ENCODE measurements around the gene MOV10. TPM values are rescaled to one million over a fixed set of nuclear protein-coding genes. Genes with fewer than 3 reads are reported as not detected.

MOV10 gene
- total RNA-seq, 2 experiments from 2014 or later: 80.6 to 89.3 TPM

DNA sequence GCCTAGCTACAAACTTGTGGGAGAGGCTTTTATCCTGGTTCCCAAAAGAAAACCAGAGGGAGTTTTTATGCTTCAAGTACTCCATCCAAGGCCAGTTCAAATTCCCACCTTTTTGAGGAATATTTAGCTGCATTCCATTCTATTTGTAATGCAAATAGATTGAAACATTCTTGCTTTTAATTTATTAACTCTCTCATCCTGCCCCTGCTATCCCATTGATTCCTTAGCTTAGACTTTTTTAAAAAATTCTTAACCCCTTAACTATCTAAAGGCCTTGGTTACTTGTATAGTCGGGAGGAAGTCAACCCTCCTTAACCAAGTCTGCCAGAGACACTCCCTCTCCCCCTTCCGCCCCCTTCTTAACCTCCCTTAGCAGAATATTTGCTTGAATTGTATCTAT lies 2.5 kb upstream of the MOV10 start:
- TF ChIP-seq, protein P1, sequence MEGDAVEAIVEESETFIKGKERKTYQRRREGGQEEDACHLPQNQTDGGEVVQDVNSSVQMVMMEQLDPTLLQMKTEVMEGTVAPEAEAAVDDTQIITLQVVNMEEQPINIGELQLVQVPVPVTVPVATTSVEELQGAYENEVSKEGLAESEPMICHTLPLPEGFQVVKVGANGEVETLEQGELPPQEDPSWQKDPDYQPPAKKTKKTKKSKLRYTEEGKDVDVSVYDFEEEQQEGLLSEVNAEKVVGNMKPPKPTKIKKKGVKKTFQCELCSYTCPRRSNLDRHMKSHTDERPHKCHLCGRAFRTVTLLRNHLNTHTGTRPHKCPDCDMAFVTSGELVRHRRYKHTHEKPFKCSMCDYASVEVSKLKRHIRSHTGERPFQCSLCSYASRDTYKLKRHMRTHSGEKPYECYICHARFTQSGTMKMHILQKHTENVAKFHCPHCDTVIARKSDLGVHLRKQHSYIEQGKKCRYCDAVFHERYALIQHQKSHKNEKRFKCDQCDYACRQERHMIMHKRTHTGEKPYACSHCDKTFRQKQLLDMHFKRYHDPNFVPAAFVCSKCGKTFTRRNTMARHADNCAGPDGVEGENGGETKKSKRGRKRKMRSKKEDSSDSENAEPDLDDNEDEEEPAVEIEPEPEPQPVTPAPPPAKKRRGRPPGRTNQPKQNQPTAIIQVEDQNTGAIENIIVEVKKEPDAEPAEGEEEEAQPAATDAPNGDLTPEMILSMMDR (IDR thresholded peaks at IDR 0.05): no peak
- POLR2A ChIA-PET: interaction anchor here (0.8 to 4.7 kb wide), 3 partner anchors 32 to 54 kb away, joined by 3 to 134 read pairs (median 46); partner anchors contain the start of genes CAPZA1 and ST7L
- Histone ChIP-seq H3K4me3 (ENCODE audit: low read length) (no peak overlapping the region), H3K36me3 (ENCODE audit: insufficient read depth, low read length) (peaks cover 39% of the 10 kb centered on the region), H3K27ac (ENCODE audit: low read depth in 1 of 2, low read length in 2 of 2) (no peak overlapping the region), H3K4me1 (ENCODE audit: insufficient read depth, low read length) (peaks cover 22% of the 10 kb centered on the region), H3K27me3 (ENCODE audit: control insufficient read depth in 1 of 2, insufficient read depth in 2 of 2, low read length in 2 of 2) (no peaks in the 10 kb centered on the region), H3K9me3 (ENCODE audit: control insufficient read depth in 1 of 2, insufficient read depth in 1 of 2, low read length in 2 of 2) (no peaks in the 10 kb centered on the region)
- DNase-seq: no peak
- intact Hi-C loops (cut with DNase I, micrococcal nuclease): loop anchor here in 1 of 2 experiments (5.0 kb wide), 1 partner anchor 35 kb away; no protein-coding TSS in a partner anchor
- CTCF ChIA-PET: interaction anchor here (1.5 kb wide), 1 partner anchor 25 kb away, joined by 3 read pairs; no protein-coding TSS in a partner anchor
- H3K36me3 Mint-ChIP-seq (ENCODE audit: low read depth): peaks cover 61% of the 10 kb centered on the region
- no peak for ATAC-seq (ENCODE audit: poor library complexity)
- peaks cover 59% of the 10 kb centered on the region for H3K4me1 Mint-ChIP-seq (ENCODE audit: low read depth)
- no peak overlapping the region for H3K4me3 Mint-ChIP-seq
- no peaks in the 10 kb centered on the region for H3K9me3 Mint-ChIP-seq
- no peaks in the 10 kb centered on the region for H3K27me3 Mint-ChIP-seq
- peak overlapping the region; percentile 65 for H3K27ac Mint-ChIP-seq

DNA sequence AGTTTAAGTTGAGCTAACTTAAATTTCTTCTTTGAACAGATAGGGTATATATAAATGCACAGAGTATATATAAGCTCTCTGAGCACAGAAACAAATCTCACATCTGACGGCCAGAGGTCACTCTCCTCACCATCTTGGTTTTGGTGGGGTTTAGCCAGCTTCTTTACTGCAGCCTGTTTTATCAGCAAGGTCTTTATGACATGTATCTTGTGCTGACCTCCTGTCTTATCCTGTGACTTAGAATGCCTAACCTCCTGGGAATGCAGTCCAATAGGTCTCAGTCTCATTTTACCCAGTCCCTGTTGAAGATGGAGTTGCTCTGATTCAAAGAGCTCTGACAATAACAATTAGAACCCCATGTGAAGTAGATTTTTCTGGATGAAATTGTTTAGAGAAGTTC lies 1.6 kb upstream of the MOV10 start:
- Histone ChIP-seq H3K4me3 (ENCODE audit: low read length) (no peak overlapping the region), H3K9me3 (ENCODE audit: control insufficient read depth in 1 of 2, insufficient read depth in 1 of 2, low read length in 2 of 2) (no peaks in the 10 kb centered on the region), H3K27me3 (ENCODE audit: control insufficient read depth in 1 of 2, insufficient read depth in 2 of 2, low read length in 2 of 2) (no peaks in the 10 kb centered on the region), H3K36me3 (ENCODE audit: insufficient read depth, low read length) (peaks cover 30% of the 10 kb centered on the region), H3K4me1 (ENCODE audit: insufficient read depth, low read length) (peaks cover 22% of the 10 kb centered on the region), H3K27ac (ENCODE audit: low read depth in 1 of 2, low read length in 2 of 2) (peak overlapping the region in 1 of 2 donors; percentile 23)
- H3K4me1 Mint-ChIP-seq (ENCODE audit: low read depth): peaks cover 63% of the 10 kb centered on the region
- H3K4me3 Mint-ChIP-seq: peak overlapping the region; percentile 82
- intact Hi-C loops (cut with DNase I, micrococcal nuclease): loop anchor here in 1 of 2 experiments (1.0 to 5.0 kb wide), 2 partner anchors 36 to 55 kb away; no protein-coding TSS in a partner anchor
- no peaks in the 10 kb centered on the region for H3K27me3 Mint-ChIP-seq
- TF ChIP-seq, protein P1 (IDR thresholded peaks at IDR 0.05): no peak
- CTCF ChIA-PET: interaction anchor here (1.1 to 2.7 kb wide), 7 partner anchors 9 to 59 kb away, joined by 3 to 12 read pairs (median 4); partner anchors contain the start of genes CAPZA1 and ST7L
- ATAC-seq (ENCODE audit: poor library complexity) (no peak), DNase-seq (no peak)
- H3K36me3 Mint-ChIP-seq (ENCODE audit: low read depth): peaks cover 53% of the 10 kb centered on the region
- no peaks in the 10 kb centered on the region for H3K9me3 Mint-ChIP-seq
- POLR2A ChIA-PET: interaction anchor here (0.6 to 4.7 kb wide), 6 partner anchors 10 to 282 kb away, joined by 3 to 134 read pairs (median 34); partner anchors contain the start of genes CAPZA1, PPM1J and ST7L
- H3K27ac Mint-ChIP-seq: peak overlapping the region; percentile 65

DNA sequence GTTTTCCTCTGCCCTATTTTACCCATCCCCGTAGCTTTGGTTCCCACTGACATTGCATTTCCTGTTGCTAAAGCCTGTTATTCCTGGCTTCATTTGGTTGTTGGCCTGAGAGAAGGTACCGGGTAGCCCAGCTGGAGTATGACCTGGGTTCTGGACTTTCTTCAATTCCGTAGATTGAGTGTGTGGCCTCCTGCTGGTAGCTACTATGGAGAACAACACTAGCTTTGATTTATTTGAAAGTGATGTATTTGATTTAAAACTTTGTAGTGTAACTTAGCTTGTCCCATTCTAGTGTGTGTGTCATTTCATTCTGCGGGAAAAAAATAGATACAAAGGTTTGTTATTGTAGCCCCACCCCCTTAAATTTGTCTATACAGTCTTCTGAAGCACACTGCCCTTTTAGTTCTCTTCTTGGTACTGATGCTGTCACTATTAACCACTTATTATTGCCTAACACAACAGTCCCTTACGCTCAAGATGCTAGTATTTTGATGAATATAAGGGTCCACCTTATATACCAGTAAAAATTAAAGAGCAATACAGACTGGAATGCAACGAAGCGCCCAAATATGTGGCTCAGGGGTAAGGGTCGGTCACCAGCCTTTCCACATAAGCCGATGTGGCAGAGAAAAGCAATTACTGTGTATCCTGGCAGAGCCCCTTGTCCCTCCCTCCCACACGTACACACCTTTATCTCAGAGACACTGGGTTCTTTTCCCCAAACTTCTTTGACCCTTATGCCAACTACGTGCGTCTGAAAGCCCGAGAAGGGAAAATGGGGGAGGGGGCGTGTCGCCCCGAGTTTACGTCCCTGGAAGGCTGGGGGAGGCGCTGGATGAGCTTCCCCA lies 643 bp upstream of the MOV10 start:
- ChIA-PET POLR2A (interaction anchor here (0.6 to 4.7 kb wide), 15 partner anchors 10 to 399 kb away, joined by 3 to 134 read pairs (median 5); partner anchors contain the start of genes CAPZA1, LRIG2, PPM1J and RHOC), CTCF (interaction anchor here (1.0 to 2.7 kb wide), 14 partner anchors 10 to 283 kb away, joined by 3 to 12 read pairs (median 4); partner anchors contain the start of genes CAPZA1, PPM1J and ST7L)
- no peaks in the 10 kb centered on the region for H3K9me3 ChIP-seq (ENCODE audit: control insufficient read depth in 1 of 2, insufficient read depth in 1 of 2, low read length in 2 of 2)
- H3K27me3 ChIP-seq (ENCODE audit: control insufficient read depth in 1 of 2, insufficient read depth in 2 of 2, low read length in 2 of 2): no peaks in the 10 kb centered on the region
- Mint-ChIP-seq H3K36me3 (ENCODE audit: low read depth) (peaks cover 47% of the 10 kb centered on the region), H3K4me1 (ENCODE audit: low read depth) (peaks cover 65% of the 10 kb centered on the region), H3K27ac (peak overlapping the region; percentile 65), H3K9me3 (no peaks in the 10 kb centered on the region), H3K4me3 (peak overlapping the region; percentile 98), H3K27me3 (no peaks in the 10 kb centered on the region)
- H3K4me3 ChIP-seq (ENCODE audit: low read length): peak overlapping the region; percentile 93
- ATAC-seq (ENCODE audit: poor library complexity): peak; percentile 48
- TF ChIP-seq, protein P1 (IDR thresholded peaks at IDR 0.05): peak; percentile 56
- DNase-seq: peak in 5 of 14 experiments; percentile 9 to 63 (median 34)
- peaks cover 22% of the 10 kb centered on the region for H3K4me1 ChIP-seq (ENCODE audit: insufficient read depth, low read length)
- H3K36me3 ChIP-seq (ENCODE audit: insufficient read depth, low read length): peaks cover 24% of the 10 kb centered on the region
- intact Hi-C loops (cut with DNase I, micrococcal nuclease): loop anchor here (1.0 to 5.0 kb wide), 3 partner anchors 37 to 56 kb away; no protein-coding TSS in a partner anchor
- H3K27ac ChIP-seq (ENCODE audit: low read depth in 1 of 2, low read length in 2 of 2): peak overlapping the region; percentile 38 to 68
